22Rv1 (cell line): ENCODE measurements around the gene MTSS2.

Experiments
- H3K27ac ChIP-seq: fragments of 450-650 bp; 2 replicates; pipeline ENCODE4 v1.5.1; 2017
- CTCF ChIP-seq: fragments of 450-650 bp; IDR thresholded peaks from 2 replicates; pipeline ENCODE4 v1.5.1; 2017; ENCODE audit warnings: mild to moderate bottlenecking
- ZFX ChIP-seq: fragments of 450-650 bp; IDR thresholded peaks from 2 replicates; pipeline ENCODE4 v1.6.1; 2017; ENCODE audit warnings: antibody characterized with exemption, borderline replicate concordance

The MTSS2 gene

DNA sequence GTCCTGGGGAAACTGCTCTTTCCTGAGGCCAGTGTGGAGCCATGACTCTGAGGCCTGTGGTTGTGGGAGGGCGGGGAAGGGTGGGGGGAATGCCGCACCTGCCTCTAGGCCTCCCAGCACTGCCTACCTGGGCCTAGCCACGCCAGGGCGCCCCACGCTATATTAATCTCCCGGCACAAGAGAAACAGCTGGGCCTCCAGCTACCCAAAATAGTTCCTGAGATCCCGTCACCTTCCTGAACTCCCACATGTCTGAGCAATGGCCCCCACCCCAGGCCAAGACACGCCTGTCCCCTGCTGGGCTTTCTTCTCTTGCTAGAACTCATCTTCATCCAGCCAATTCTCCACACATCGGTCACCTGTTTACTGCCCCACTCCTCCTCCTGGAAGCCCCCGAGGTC lies 13.0 kb upstream of the MTSS2 start:
- no peak overlapping the region for H3K27ac ChIP-seq
- TF ChIP-seq CTCF (no peak), ZFX (no peak)

GRCh38 chr16:70697594-70698170 lies 11.8 kb upstream of the MTSS2 start:
- TF ChIP-seq ZFX: no peak
- no peak for TF ChIP-seq CTCF
- no peak overlapping the region for H3K27ac ChIP-seq

- TF ChIP-seq ZFX (no peak), CTCF (no peak)
These were observed 11.2 kb upstream of the MTSS2 start for GRCh38 chr16:70696952-70697593.

DNA sequence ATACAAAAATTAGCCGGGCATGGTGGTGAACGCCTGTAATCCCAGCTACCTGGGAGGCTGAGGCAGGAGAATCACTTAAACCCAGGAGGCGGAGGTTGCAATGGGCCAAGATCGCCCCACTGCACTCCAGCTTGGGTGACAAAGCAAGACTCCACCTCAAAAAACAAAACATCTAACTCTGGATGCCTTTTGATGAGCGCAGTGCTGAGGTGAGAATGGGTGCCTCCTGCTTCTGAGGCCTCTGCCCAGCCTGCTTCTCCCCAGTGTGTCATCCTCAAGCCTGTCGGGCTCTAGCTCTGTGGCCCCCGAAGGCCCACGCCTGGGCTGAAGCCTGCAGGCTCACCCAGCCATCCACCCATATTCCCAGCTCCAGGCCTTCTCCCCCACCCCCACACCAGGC lies 10.5 kb upstream of the MTSS2 start:
- no peak overlapping the region for H3K27ac ChIP-seq
- TF ChIP-seq ZFX (no peak), CTCF (no peak)

More at GRCh38 chr16:70696952-70697593, 11.2 kb upstream of the MTSS2 start:
- H3K27ac ChIP-seq: no peak overlapping the region

DNA sequence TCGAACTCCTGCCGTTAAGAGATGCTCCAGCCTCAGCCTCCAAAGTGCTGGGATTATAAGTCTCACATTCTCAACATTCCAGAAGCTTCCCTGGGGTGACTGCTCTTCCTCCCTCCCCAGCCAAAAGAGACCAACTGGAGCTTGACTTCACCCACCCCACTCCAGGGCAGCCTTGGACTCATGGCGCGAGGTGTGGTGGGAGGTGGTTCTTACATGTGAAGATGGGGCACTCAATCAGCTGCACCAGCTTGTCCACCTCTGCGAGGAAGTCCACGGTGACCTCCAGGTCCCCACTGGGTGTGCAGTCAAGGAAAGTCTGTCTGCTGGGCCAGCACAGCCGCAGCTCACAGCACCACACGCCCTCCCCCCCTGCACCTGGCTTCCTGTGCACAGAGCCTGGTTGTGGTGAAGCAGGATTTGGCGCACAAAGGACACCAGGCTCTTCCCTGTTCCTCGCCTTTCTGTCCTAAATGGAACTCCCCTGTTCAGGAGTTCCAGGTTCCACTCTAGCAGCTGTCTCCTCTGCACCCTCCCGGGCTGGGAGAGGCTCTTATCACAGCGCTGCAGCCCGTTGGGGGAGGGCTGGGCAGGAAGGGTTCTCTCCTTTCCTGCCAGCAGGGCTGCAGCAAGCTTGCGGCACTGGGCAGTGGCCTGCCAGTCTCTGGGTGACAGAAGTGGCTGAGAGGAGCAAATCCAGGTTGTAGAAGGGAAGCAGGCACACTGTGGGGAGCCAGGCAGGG lies 9.6 kb upstream of the MTSS2 start:
- no peak overlapping the region for H3K27ac ChIP-seq
- TF ChIP-seq CTCF (no peak), ZFX (no peak)

DNA sequence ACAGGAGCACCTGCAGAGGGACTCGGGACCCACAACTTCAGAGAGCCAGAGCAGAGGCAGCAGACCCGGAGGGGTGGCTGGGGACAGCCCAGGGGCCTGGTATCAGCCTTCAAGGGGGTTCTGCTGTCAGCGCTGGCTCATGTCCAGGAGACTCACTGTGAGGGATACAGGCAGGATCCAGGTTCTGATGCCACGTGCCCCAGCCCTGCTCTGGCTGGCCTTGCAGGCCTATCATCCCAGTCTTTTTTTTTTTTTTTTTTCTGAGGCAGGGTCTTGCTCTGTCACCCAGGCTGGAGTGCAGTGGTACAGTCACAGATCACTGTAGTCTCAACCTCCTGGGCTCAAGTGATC lies 9.0 kb upstream of the MTSS2 start:
- no peak overlapping the region for H3K27ac ChIP-seq
- TF ChIP-seq CTCF (no peak), ZFX (no peak)
